Trophoblast cell (in vitro differentiated cells and primary cell): ENCODE results near the gene TRAF2.

Experiments
- DNase-seq, 2 donors: peaks; one replicate each; pipeline ENCODE4 v3.0.0-alpha.2; 2016
- H2AFZ ChIP-seq: 2 replicates; pipeline ENCODE4 v1.6.1; 2013; ENCODE audit warnings: low read length, moderate library complexity, mild to moderate bottlenecking; ENCODE audit not compliant: insufficient read depth, poor library complexity
- H2AK5ac ChIP-seq: 2 replicates; pipeline ENCODE4 v1.6.1; 2013; ENCODE audit warnings: mild to moderate bottlenecking, low read length
- H2BK120ac ChIP-seq: 2 replicates; pipeline ENCODE4 v1.6.1; 2013; ENCODE audit warnings: low read length, mild to moderate bottlenecking, moderate library complexity; ENCODE audit not compliant: insufficient read depth, poor library complexity
- H2BK12ac ChIP-seq: 2 replicates; pipeline ENCODE4 v1.6.1; 2013; ENCODE audit warnings: mild to moderate bottlenecking, low read length, moderate library complexity
- H2BK5ac ChIP-seq: 2 replicates; pipeline ENCODE4 v1.6.1; 2013; ENCODE audit warnings: low read length, low read depth, moderate library complexity, mild to moderate bottlenecking; ENCODE audit not compliant: poor library complexity
- H3K14ac ChIP-seq: 2 replicates; pipeline ENCODE4 v1.6.1; 2013; ENCODE audit warnings: mild to moderate bottlenecking, low read length
- H3K18ac ChIP-seq: 2 replicates; pipeline ENCODE4 v1.6.1; 2013; ENCODE audit warnings: mild to moderate bottlenecking, low read length
- H3K23ac ChIP-seq: 2 replicates; pipeline ENCODE4 v1.6.1; 2013; ENCODE audit warnings: low read length
- H3K27ac ChIP-seq: 2 replicates; pipeline ENCODE4 v1.5.1; 2013; ENCODE audit warnings: low read depth, mild to moderate bottlenecking, inconsistent platforms, low read length, moderate library complexity
- H3K27me3 ChIP-seq: 2 replicates; pipeline ENCODE4 v1.6.1; 2013; ENCODE audit warnings: inconsistent platforms, mild to moderate bottlenecking, low read length, moderate library complexity; ENCODE audit not compliant: insufficient read depth
- H3K36me3 ChIP-seq, 2 experiments: 1 replicate in 1 of 2; 2 replicates in 1 of 2; pipeline ENCODE4 v1.6.1; 2013; ENCODE audit warnings: low read length in 2 of 2, mild to moderate bottlenecking in 2 of 2, moderate library complexity in 1 of 2; ENCODE audit not compliant: insufficient read depth in 2 of 2, control insufficient read depth in 1 of 2
- H3K4ac ChIP-seq: 2 replicates; pipeline ENCODE4 v1.6.1; 2013; ENCODE audit warnings: low read depth, mild to moderate bottlenecking, low read length, moderate library complexity
- H3K4me1 ChIP-seq, 2 experiments: 1 replicate in 1 of 2; 2 replicates in 1 of 2; pipeline ENCODE4 v1.6.1; 2013; ENCODE audit warnings: low read length in 2 of 2, mild to moderate bottlenecking in 2 of 2, moderate library complexity in 1 of 2; ENCODE audit not compliant: insufficient read depth in 2 of 2, control insufficient read depth in 1 of 2
- H3K4me2 ChIP-seq: 2 replicates; pipeline ENCODE4 v1.6.1; 2013; ENCODE audit warnings: inconsistent platforms, mild to moderate bottlenecking, low read length, moderate library complexity
- H3K4me3 ChIP-seq: 2 replicates; pipeline ENCODE4 v1.5.1; 2013; ENCODE audit warnings: mild to moderate bottlenecking, low read depth, low read length, inconsistent platforms
- H3K79me1 ChIP-seq: one replicate; pipeline ENCODE4 v1.6.1; 2013; ENCODE audit warnings: low read length
- H3K79me2 ChIP-seq: 2 replicates; pipeline ENCODE4 v1.6.1; 2013; ENCODE audit warnings: low read length, mild to moderate bottlenecking; ENCODE audit not compliant: control insufficient read depth, insufficient read depth, poor library complexity
- H3K9ac ChIP-seq: 2 replicates; pipeline ENCODE4 v1.6.1; 2013; ENCODE audit warnings: mild to moderate bottlenecking, low read length
- H3K9me3 ChIP-seq: 2 replicates; pipeline ENCODE4 v1.6.1; 2013; ENCODE audit warnings: low read depth, mild to moderate bottlenecking, control low read depth, inconsistent platforms, low read length; ENCODE audit not compliant: insufficient read depth
- H4K12ac ChIP-seq: 2 replicates; pipeline ENCODE4 v1.6.1; 2013; ENCODE audit warnings: low read depth, mild to moderate bottlenecking, low read length, moderate library complexity
- H4K8ac ChIP-seq: 2 replicates; pipeline ENCODE4 v1.6.1; 2013; ENCODE audit warnings: low read depth, mild to moderate bottlenecking, low read length, moderate library complexity
- H4K91ac ChIP-seq: one replicate; pipeline ENCODE4 v1.6.1; 2013; ENCODE audit warnings: low read depth, mild to moderate bottlenecking, low read length, moderate library complexity
- WGBS: extraction: QIAGEN DNeasy Blood & Tissue Kit; methylation state at CpG from one replicate; pipeline ENCODE4 v1.1.7; 2013; ENCODE audit warnings: missing lambda C conversion rate; ENCODE audit not compliant: insufficient read length, insufficient coverage; ENCODE audit errors: extremely low coverage; 5-methylcytosine and 5-hydroxymethylcytosine counted together

Gene TRAF2

GRCh38 chr9:136955202-136955942, 69.1 kb downstream of the TRAF2 start:
- H2BK120ac ChIP-seq, result no peak overlapping the region
- no peak overlapping the region for H2AFZ ChIP-seq
- H3K23ac ChIP-seq, result no peak overlapping the region
- H3K79me1 ChIP-seq, result peaks cover 4% of the 10 kb centered on the region
- H3K4ac ChIP-seq, result no peak overlapping the region
- H4K12ac ChIP-seq, result no peak overlapping the region
- no peak overlapping the region for H2BK12ac ChIP-seq
- H3K4me2 ChIP-seq, result no peak overlapping the region
- peaks cover 10% of the 10 kb centered on the region for H3K9me3 ChIP-seq
- H3K36me3 ChIP-seq, result no peaks in the 10 kb centered on the region
- H4K8ac ChIP-seq, result no peak overlapping the region
- H3K14ac ChIP-seq, result no peak overlapping the region
- no peaks in the 10 kb centered on the region for H3K27me3 ChIP-seq
- no peaks in the 10 kb centered on the region for H3K79me2 ChIP-seq
- no peak overlapping the region for H3K18ac ChIP-seq
- no CpG with 5 or more reads among the region's 14 CpGs for WGBS
- H2BK5ac ChIP-seq, result no peak overlapping the region
- H3K4me1 ChIP-seq, result peaks cover 3% of the 10 kb centered on the region in 2 experiments
- DNase-seq, result no peak
- H3K27ac ChIP-seq, result no peak overlapping the region
- no peak overlapping the region for H2AK5ac ChIP-seq
- no peak overlapping the region for H3K9ac ChIP-seq
- H3K4me3 ChIP-seq, result no peak overlapping the region
- H4K91ac ChIP-seq, result no peak overlapping the region

- Histone ChIP-seq H3K27me3 (no peaks in the 10 kb centered on the region), H3K14ac (no peak overlapping the region), H4K12ac (no peak overlapping the region), H2AK5ac (no peak overlapping the region), H3K4me3 (no peak overlapping the region), H4K8ac (no peak overlapping the region), H2BK120ac (no peak overlapping the region), H2AFZ (no peak overlapping the region), H3K23ac (no peak overlapping the region), H3K27ac (no peak overlapping the region), H3K18ac (no peak overlapping the region), H4K91ac (no peak overlapping the region), H3K4ac (no peak overlapping the region), H3K9me3 (peaks cover 10% of the 10 kb centered on the region), H3K79me2 (no peaks in the 10 kb centered on the region), H3K79me1 (peaks cover 3% of the 10 kb centered on the region), H3K9ac (no peak overlapping the region), H3K4me2 (no peak overlapping the region), H2BK5ac (no peak overlapping the region), H3K36me3 (no peaks in the 10 kb centered on the region), H3K4me1 (peaks cover 0 to 3% of the 10 kb centered on the region in 2 experiments), H2BK12ac (no peak overlapping the region)
- no CpG with 5 or more reads among the region's 9 CpGs for WGBS
- no peak for DNase-seq
Observed at GRCh38 chr9:136955943-136956335, 69.6 kb downstream of the TRAF2 start.

GRCh38 chr9:136956604-136957003, 70.3 kb downstream of the TRAF2 start:
- no peak overlapping the region for H3K27ac ChIP-seq
- no peak overlapping the region for H3K4me3 ChIP-seq
- DNase-seq, result no peak
- peaks cover 0 to 3% of the 10 kb centered on the region in 2 experiments for H3K4me1 ChIP-seq
- no peak overlapping the region for H2BK120ac ChIP-seq
- H2BK12ac ChIP-seq, result no peak overlapping the region
- H4K12ac ChIP-seq, result no peak overlapping the region
- no peak overlapping the region for H2BK5ac ChIP-seq
- H3K79me1 ChIP-seq, result peaks cover 4% of the 10 kb centered on the region
- H3K18ac ChIP-seq, result no peak overlapping the region
- no peak overlapping the region for H3K4me2 ChIP-seq
- no peak overlapping the region for H2AK5ac ChIP-seq
- H3K9me3 ChIP-seq, result peaks cover 10% of the 10 kb centered on the region
- H3K27me3 ChIP-seq, result no peaks in the 10 kb centered on the region
- no peak overlapping the region for H3K23ac ChIP-seq
- no peak overlapping the region for H3K14ac ChIP-seq
- no peak overlapping the region for H2AFZ ChIP-seq
- no peak overlapping the region for H4K91ac ChIP-seq
- no peaks in the 10 kb centered on the region for H3K36me3 ChIP-seq
- no peak overlapping the region for H3K4ac ChIP-seq
- H3K9ac ChIP-seq, result no peak overlapping the region
- H4K8ac ChIP-seq, result no peak overlapping the region
- no peaks in the 10 kb centered on the region for H3K79me2 ChIP-seq
- WGBS, result 100% methylated on average over 2 of the region's 4 CpGs

GRCh38 chr9:136957461-136957860, 71.1 kb downstream of the TRAF2 start:
- Histone ChIP-seq H3K4ac (no peak overlapping the region), H3K27ac (no peak overlapping the region), H3K9me3 (peaks cover 10% of the 10 kb centered on the region), H2AK5ac (no peak overlapping the region), H3K79me2 (no peaks in the 10 kb centered on the region), H3K14ac (no peak overlapping the region), H3K36me3 (no peaks in the 10 kb centered on the region), H3K4me1 (peaks cover 0 to 3% of the 10 kb centered on the region in 2 experiments), H2BK12ac (no peak overlapping the region), H4K12ac (no peak overlapping the region), H2BK5ac (no peak overlapping the region), H3K4me2 (no peak overlapping the region), H2AFZ (no peak overlapping the region), H3K4me3 (no peak overlapping the region), H3K27me3 (no peaks in the 10 kb centered on the region), H3K79me1 (peaks cover 7% of the 10 kb centered on the region), H3K9ac (no peak overlapping the region), H4K91ac (no peak overlapping the region), H2BK120ac (no peak overlapping the region), H3K23ac (no peak overlapping the region), H4K8ac (no peak overlapping the region), H3K18ac (no peak overlapping the region)
- 100% methylated on average over 1 of the region's 1 CpG for WGBS
- no peak for DNase-seq
